SKM-1 (cell line): ENCODE data around the gene FANCC.

Experiments used
- DNase-seq: peaks from one replicate; lab custom pipeline; 2025; ENCODE audit not compliant: unreplicated experiment; lab: John Stamatoyannopoulos, UW

Gene FANCC

GRCh38 chr9:95074632-95075031 lies 242.9 kb downstream of the FANCC start:
- DNase-seq = no peak

GRCh38 chr9:95073918-95074317 lies 243.6 kb downstream of the FANCC start:
- no peak for DNase-seq

DNA sequence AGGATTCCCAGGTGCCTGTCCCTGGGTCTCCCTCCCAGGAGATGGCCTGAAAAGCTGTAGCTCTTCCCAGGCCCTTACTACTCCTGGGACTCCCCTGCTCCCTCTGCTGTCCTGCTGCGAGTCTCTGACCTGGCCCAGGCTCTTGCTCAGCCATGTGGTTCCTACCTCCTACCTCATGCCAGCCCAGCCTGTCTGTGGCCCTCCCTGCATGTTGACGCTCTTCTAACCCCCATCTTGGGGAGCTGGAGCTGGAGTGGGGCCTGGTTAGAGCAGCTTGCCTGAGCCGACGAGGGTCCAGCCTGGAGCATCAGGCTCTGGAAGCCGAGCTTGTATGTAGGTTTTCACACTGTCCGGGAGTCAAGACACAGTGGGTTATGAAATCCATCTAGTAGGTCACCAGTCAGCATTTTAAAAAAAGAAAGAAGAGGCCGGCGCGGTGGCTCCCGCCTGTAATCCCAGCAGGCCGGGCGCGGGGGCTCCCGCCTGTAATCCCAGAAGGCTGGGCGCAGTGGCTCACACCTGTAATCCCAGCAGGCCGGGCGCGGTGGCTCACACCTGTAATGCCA lies 244.4 kb downstream of the FANCC start:
- DNase-seq = no peak

DNA sequence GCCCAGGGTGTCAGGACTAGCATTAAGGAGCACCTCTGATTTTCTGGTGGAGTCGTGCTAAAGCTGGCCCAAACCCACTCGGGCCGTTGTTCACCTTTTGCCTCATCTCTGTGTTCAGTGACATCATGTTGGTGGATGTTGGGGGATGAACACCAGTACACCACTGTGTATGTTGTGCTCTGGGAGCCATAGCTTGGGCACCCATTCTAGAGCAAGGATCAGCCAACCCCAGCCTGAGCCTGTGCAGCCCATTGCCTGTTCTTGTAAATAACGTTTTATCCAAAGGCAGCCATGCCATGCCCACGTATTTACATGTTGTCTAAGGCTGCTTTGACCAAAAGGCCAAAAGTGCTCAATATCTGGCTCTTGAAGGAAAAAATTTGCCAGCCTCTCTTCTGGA lies 245.6 kb downstream of the FANCC start:
- DNase-seq = no peak

DNA sequence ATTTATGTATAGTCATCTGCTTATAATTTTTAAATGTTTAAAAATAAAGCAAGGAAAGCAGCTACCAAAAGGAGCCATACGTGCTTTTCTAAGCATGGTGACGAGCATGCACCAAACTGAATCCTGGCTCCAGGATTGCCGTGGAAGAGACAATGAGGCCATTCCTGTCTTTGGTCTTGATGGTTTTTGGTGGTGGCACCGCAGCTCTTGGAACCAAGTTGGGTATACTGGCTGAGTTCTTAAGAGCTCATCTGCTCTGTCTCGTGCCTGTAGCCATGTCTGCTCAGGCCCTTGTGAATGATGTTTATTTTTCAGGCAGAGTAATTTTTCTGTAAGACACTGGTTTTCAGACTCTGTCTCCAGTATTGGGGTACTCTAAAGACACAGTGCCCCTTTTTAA lies 246.1 kb downstream of the FANCC start:
- no peak for DNase-seq

DNA sequence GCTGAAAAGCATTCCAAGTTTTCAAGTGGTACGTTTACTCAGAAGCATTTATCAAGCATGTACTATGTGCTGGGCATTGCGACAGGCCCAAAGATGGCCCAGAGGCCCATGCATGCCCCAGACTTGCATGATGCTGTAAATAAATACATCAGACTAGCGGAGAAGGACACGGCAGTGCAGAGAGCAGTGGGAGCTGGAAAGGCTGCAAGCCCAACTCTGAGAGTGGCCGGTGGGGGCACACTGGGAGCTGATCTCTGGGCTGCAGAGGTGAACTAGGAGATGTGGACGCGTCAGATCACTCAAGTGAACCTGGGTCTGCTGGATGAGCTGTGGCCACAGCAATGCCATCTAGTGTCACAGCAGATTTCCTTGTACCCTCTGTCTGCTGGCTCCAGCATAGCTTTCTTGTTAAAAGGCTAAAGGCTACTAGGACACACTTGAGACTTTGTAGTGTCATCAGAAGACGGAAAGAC lies 246.9 kb downstream of the FANCC start:
- DNase-seq = no peak

GRCh38 chr9:95067897-95068296 lies 249.6 kb downstream of the FANCC start:
- DNase-seq = no peak

GRCh38 chr9:95067057-95067456 lies 250.5 kb downstream of the FANCC start:
- no peak for DNase-seq

DNA sequence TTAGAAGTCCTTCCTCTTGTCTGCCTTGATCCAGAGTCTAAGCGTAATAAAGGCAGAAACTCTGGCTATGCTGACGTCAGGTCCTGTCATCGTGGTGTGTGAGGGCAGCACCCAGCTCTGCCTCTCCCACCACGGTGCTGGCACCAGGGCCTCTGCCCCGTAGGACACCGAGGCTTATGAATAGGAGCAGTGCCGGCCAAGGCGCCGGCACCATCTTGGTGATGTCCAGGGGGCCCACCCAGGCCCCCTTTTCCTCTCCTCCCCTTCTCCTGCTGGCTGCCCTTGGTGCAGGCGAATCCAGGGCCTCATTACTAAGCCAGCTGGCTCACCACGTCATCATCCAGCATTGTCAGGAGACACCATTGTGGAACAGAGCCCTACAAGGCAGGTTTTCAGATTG lies 252.3 kb downstream of the FANCC start:
- no peak for DNase-seq

DNA sequence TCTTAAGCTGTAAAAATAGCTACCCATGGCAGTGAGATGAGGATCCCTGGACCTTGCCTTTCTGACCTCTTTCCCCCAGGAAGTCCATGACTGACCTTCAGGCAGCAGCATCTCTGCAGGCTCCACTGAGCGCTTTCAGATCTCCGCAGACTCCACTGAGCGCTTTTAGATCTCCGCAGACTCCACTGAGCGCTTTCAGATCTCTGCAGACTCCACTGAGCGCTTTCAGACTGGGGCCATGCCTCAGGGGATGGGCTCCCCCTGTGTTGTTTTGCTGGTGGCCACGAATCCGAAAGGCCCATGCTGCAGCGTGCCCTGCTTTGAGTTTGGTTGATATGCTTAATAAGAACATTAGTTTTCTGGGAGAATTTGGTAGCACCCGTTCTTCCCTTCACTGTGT lies 254.2 kb downstream of the FANCC start:
- no peak for DNase-seq

DNA sequence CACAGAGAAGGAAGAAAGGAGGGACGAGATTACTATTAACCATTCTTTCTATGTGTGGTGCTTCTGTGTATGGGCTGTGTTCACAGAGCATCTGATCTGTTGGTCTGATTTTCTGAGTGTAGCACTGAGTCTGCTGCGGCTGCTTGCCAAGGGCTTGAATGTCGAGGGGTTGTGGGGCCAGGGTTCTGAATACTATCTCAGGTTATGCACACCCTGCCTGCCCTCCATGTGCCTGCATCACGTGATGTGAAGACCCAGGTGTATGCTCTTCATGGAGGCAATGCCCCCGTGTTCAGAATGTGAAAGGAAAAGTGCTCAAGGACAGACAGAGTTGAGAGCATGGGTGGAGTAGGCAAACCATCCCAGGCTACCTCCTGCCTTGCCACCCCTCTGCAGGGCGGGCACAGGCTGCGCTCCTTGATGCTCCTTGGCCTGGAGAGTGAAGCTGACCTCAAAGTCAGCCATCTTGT lies 254.9 kb downstream of the FANCC start:
- DNase-seq = no peak

GRCh38 chr9:95061916-95062595 lies 255.5 kb downstream of the FANCC start:
- DNase-seq = no peak

- no peak for DNase-seq
Measured at GRCh38 chr9:95060916-95061315, 256.6 kb downstream of the FANCC start.

DNA sequence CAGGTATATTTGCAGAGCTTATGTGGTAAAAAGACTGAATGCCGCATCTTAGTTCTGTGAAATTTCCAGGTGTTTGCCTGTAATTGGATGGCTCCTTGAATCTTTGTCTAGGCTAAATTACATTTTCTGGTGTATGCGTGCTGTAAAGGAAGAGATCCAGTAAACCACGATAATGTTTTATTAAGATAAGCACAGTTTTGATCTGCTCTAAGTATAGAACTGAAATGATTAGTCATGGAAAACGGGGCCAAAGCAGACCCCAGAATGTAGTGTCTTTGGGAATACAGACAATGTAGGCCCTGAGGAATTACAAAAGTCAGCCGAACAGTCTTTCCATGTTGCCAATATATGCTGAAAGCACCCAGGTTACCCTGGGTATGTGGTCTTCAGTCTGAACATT lies 257.3 kb downstream of the FANCC start:
- no peak for DNase-seq

- DNase-seq = no peak
Measured at GRCh38 chr9:95058795-95059386, 258.6 kb downstream of the FANCC start.

- no peak for DNase-seq
Measured at GRCh38 chr9:95058121-95058785, 259.3 kb downstream of the FANCC start.

DNA sequence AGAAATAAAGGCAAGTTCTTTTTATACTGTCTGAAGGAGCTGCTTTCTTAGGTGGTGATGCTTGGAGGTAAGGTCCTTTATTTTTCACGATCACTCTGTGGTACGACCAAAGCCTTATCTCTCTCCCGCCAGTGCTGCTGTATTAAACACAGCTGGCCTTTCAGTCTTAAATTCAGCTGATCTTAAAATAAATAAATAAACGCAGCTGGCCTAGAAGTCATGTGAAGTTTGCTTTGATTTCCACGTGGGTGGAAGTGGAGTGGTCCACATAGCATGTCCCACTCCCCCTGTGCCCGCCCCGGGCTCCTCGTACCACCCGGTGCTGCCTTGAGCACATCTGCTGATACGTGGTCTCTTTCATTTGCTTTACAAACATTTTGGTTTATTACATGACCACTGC lies 260.4 kb downstream of the FANCC start:
- no peak for DNase-seq

- DNase-seq = no peak
Measured at GRCh38 chr9:95055851-95056551, 261.5 kb downstream of the FANCC start.

DNA sequence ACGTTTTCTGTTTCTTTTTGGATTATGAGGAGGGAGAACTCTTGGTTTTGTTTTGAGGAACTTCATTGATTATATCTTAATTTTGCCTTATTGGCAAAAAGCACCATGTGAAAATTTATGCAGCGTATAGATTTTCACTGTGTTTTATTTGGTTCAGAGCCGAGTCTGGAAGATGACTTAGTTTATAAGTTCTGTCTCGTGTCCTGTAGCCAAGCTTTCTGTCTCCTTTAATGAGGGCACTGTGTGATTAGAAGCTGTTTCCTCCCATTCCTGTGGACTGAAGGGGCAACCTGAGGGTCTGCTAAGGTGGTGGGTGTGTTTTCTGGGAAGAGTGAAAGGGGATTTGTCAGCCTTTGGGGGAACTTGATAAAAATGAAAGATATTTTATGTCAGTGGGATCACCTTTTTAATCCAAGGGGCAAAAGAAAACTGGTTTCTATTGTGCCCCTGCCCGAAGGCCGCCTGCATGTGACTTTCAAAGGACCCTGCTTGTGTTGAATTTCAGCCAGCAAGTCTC lies 262.1 kb downstream of the FANCC start:
- DNase-seq = no peak

- no peak for DNase-seq
Measured at GRCh38 chr9:95053611-95054570, 263.6 kb downstream of the FANCC start.
